ENCODE measurements around the gene PCNX2.

The PCNX2 gene

DNA sequence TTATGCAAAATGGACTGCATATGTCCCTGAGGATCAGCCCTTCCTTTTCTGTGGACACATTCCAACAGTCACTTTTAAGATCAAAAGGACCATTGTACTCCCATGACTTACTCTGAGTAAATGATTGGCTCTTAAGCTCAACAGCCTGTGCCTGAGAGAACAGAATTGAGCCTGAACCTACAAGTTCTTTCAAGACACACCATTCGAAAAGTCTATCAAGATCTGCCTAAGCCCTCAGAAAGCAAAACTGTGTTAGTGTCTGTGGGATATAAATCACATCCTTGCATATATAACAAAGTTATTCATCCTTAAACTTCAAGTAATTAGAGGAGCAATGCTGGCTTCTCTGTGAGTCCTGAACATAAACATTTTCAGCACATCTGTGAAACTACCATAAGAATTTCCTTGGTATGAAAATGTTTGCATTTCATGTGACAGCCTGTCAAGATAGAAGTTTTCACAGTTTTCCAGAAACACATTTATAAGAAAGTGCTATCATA is 41.6 kb downstream of the PCNX2 start:
- TF ChIP-seq SIN3A (IDR thresholded peaks at IDR 0.05; ENCODE audit: borderline replicate concordance, insufficient read depth, low read length), result no peak
- no peak for TF ChIP-seq TAF1 (IDR thresholded peaks at IDR 0.05; ENCODE audit: borderline replicate concordance, insufficient read depth, low read length)
- TF ChIP-seq POLR2AphosphoS5 (IDR thresholded peaks at IDR 0.05; ENCODE audit: low read depth, low read length), result no peak
- no peak for TF ChIP-seq FOXP2 (optimal IDR thresholded peaks at IDR 0.05; ENCODE audit: borderline replicate concordance, extremely low read depth, extremely low read length, insufficient read depth)
- TF ChIP-seq REST (IDR thresholded peaks at IDR 0.05; ENCODE audit: insufficient read depth in 1 of 2, low read depth in 2 of 2, low read length in 2 of 2), result no peak

- TF ChIP-seq TAF1 (IDR thresholded peaks at IDR 0.05; ENCODE audit: borderline replicate concordance, insufficient read depth, low read length) (no peak), FOXP2 (optimal IDR thresholded peaks at IDR 0.05; ENCODE audit: borderline replicate concordance, extremely low read depth, extremely low read length, insufficient read depth) (no peak), REST (IDR thresholded peaks at IDR 0.05; ENCODE audit: insufficient read depth in 1 of 2, low read depth in 2 of 2, low read length in 2 of 2) (no peak), SIN3A (IDR thresholded peaks at IDR 0.05; ENCODE audit: borderline replicate concordance, insufficient read depth, low read length) (no peak), POLR2AphosphoS5 (IDR thresholded peaks at IDR 0.05; ENCODE audit: low read depth, low read length) (no peak)
Measured at GRCh38 chr1:233253231-233253831, 42.2 kb downstream of the PCNX2 start.

GRCh38 chr1:233252441-233252840 is 43.1 kb downstream of the PCNX2 start:
- TF ChIP-seq POLR2AphosphoS5 (IDR thresholded peaks at IDR 0.05; ENCODE audit: low read depth, low read length), result no peak
- TF ChIP-seq SIN3A (IDR thresholded peaks at IDR 0.05; ENCODE audit: borderline replicate concordance, insufficient read depth, low read length), result no peak

DNA sequence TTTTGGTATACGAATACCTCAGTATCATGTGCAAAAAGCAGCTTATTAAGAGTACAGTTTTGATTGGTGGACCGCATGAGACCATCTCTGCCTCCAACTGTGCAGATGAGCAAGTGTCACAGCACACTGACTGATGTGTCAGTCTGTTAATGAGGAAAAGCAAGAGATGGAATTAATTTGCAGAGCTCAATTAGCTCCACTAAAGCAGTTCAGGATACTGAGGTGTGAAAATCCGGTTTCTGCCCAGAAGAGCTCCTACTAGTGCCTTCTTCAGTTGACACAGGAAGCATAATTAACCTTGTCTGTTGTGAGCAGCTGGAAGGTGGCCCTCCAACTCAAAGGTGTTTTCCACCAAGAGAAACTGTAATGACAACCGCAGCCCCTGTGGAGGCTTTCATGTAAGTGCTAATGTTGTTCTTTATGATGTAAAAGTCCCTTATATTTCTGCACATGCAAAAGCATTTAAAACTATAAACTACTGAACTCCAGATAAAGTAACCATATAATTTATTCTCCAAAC is 44.3 kb downstream of the PCNX2 start:
- TF ChIP-seq REST (IDR thresholded peaks at IDR 0.05; ENCODE audit: insufficient read depth in 1 of 2, low read depth in 2 of 2, low read length in 2 of 2) (no peak), FOXP2 (optimal IDR thresholded peaks at IDR 0.05; ENCODE audit: borderline replicate concordance, extremely low read depth, extremely low read length, insufficient read depth) (no peak), TAF1 (IDR thresholded peaks at IDR 0.05; ENCODE audit: borderline replicate concordance, insufficient read depth, low read length) (no peak), SIN3A (IDR thresholded peaks at IDR 0.05; ENCODE audit: borderline replicate concordance, insufficient read depth, low read length) (no peak), POLR2AphosphoS5 (IDR thresholded peaks at IDR 0.05; ENCODE audit: low read depth, low read length) (no peak)

DNA sequence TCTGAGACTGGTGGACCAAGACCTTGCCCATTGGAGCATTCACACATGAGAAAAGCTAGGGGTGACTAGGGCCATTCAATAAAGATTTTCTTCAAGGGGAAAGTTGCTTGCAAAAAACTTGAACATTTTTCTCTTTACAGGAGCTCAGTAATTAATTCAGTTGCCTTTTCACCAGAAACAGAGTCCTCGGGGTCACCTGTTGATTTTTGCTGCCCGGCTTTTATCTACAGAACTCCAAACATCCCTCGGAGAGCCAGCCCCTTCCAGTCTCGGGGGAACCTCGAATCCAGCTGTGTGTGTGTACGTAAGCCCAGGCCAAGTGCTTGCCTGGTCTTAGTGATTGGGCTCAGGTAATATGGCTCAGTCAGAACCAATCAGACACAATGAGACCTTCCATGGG is 47.5 kb downstream of the PCNX2 start:
- TF ChIP-seq SIN3A (IDR thresholded peaks at IDR 0.05; ENCODE audit: borderline replicate concordance, insufficient read depth, low read length) (no peak), FOXP2 (optimal IDR thresholded peaks at IDR 0.05; ENCODE audit: borderline replicate concordance, extremely low read depth, extremely low read length, insufficient read depth) (no peak), TAF1 (IDR thresholded peaks at IDR 0.05; ENCODE audit: borderline replicate concordance, insufficient read depth, low read length) (no peak), POLR2AphosphoS5 (IDR thresholded peaks at IDR 0.05; ENCODE audit: low read depth, low read length) (no peak), REST (IDR thresholded peaks at IDR 0.05; ENCODE audit: insufficient read depth in 1 of 2, low read depth in 2 of 2, low read length in 2 of 2) (no peak)

Measured in PFSK-1 (cell line).